NT2/D1 (cell line): Measurements from ENCODE around the gene C15orf39.
"Not testable (repeated sequence)": the region's sequence is repeated elsewhere in the genome, so short reads cannot be mapped to it uniquely, and the experiment has no call there.

Experiments used
- DNase-seq: peaks from one replicate; pipeline ENCODE4 v3.0.0-alpha.2; 2011; ENCODE audit warnings: low read depth, low spot score
- H3K27me3 ChIP-seq: 2 replicates; pipeline ENCODE4 v1.6.0; 2011; ENCODE audit warnings: mild to moderate bottlenecking; ENCODE audit not compliant: insufficient read length, insufficient read depth
- H3K36me3 ChIP-seq: 2 replicates; pipeline ENCODE4 v1.6.1; 2011; ENCODE audit warnings: mild to moderate bottlenecking, low read length, mixed read lengths; ENCODE audit not compliant: insufficient read depth, insufficient read length
- H3K4me1 ChIP-seq: 2 replicates; pipeline ENCODE4 v1.5.1; 2011; ENCODE audit not compliant: insufficient read depth, insufficient read length
- H3K4me3 ChIP-seq: 2 replicates; pipeline ENCODE4 v1.5.1; 2011; ENCODE audit warnings: low read depth; ENCODE audit not compliant: insufficient read length
- H3K9ac ChIP-seq: 2 replicates; pipeline ENCODE4 v1.6.0; 2011; ENCODE audit warnings: low read depth; ENCODE audit not compliant: insufficient read length
- H3K9me3 ChIP-seq: 2 replicates; pipeline ENCODE4 v1.5.1; 2011; ENCODE audit warnings: mild to moderate bottlenecking, low read length; ENCODE audit not compliant: insufficient read depth
- SUZ12 ChIP-seq: IDR thresholded peaks from 2 replicates; pipeline ENCODE4 v1.6.1; 2011; ENCODE audit not compliant: insufficient read length, insufficient read depth; ENCODE audit errors: extremely low read depth
- YY1 ChIP-seq: IDR thresholded peaks from 2 replicates; pipeline ENCODE4 v1.6.1; 2011; ENCODE audit not compliant: insufficient read length, insufficient read depth
- ZNF274 ChIP-seq: IDR thresholded peaks from 2 replicates; pipeline ENCODE4 v1.6.1; 2011; ENCODE audit warnings: mild to moderate bottlenecking, low read depth, low read length

The C15orf39 gene

GRCh38 chr15:75158402-75158801 is 43.3 kb upstream of the C15orf39 start:
- H3K4me3 ChIP-seq, result no peak overlapping the region
- H3K27me3 ChIP-seq, result no peaks in the 10 kb centered on the region
- no peaks in the 10 kb centered on the region for H3K9me3 ChIP-seq
- H3K36me3 ChIP-seq, result no peaks in the 10 kb centered on the region
- DNase-seq, result no peak
- TF ChIP-seq YY1 (no peak), SUZ12 (no peak), ZNF274 (no peak)
- peaks cover 3% of the 10 kb centered on the region for H3K4me1 ChIP-seq
- no peak overlapping the region for H3K9ac ChIP-seq

- no peak for DNase-seq
- Histone ChIP-seq H3K4me1 (peaks cover 3% of the 10 kb centered on the region), H3K27me3 (no peaks in the 10 kb centered on the region), H3K9me3 (0 out of 2 replicates have a peak, but pooled peaks cover under 1% of the 10 kb centered on the region), H3K4me3 (no peak overlapping the region), H3K36me3 (no peaks in the 10 kb centered on the region), H3K9ac (no peak overlapping the region)
- TF ChIP-seq ZNF274, result no peak
- no peak for TF ChIP-seq YY1
- no peak for TF ChIP-seq SUZ12
Observed at GRCh38 chr15:75159244-75159643, 42.4 kb upstream of the C15orf39 start.

GRCh38 chr15:75161106-75161916 is 40.4 kb upstream of the C15orf39 start:
- no peaks in the 10 kb centered on the region for H3K36me3 ChIP-seq
- no peaks in the 10 kb centered on the region for H3K27me3 ChIP-seq
- H3K4me3 ChIP-seq, result no peak overlapping the region
- no peak for DNase-seq
- H3K9me3 ChIP-seq, result peaks cover 13% of the 10 kb centered on the region; the same call in 1 of the 2 replicates
- H3K4me1 ChIP-seq, result peaks cover 3% of the 10 kb centered on the region
- H3K9ac ChIP-seq, result no peak overlapping the region
- TF ChIP-seq ZNF274 (no peak), SUZ12 (no peak), YY1 (no peak)

- no peak for DNase-seq
- Histone ChIP-seq H3K27me3 (no peaks in the 10 kb centered on the region), H3K4me1 (peaks cover 3% of the 10 kb centered on the region), H3K9ac (no peak overlapping the region), H3K9me3 (peaks cover 20% of the 10 kb centered on the region), H3K4me3 (no peak overlapping the region), H3K36me3 (no peaks in the 10 kb centered on the region)
- TF ChIP-seq SUZ12 (no peak), ZNF274 (no peak), YY1 (no peak)
Observed at GRCh38 chr15:75161917-75162414, 39.7 kb upstream of the C15orf39 start.

GRCh38 chr15:75163150-75163564 is 38.5 kb upstream of the C15orf39 start:
- Histone ChIP-seq H3K36me3 (no peaks in the 10 kb centered on the region), H3K9ac (no peak overlapping the region), H3K4me1 (peaks cover 3% of the 10 kb centered on the region), H3K4me3 (no peak overlapping the region), H3K27me3 (no peaks in the 10 kb centered on the region), H3K9me3 (peaks cover 31% of the 10 kb centered on the region)
- DNase-seq, result no peak
- TF ChIP-seq YY1, result no peak
- TF ChIP-seq ZNF274, result no peak
- no peak for TF ChIP-seq SUZ12

- Histone ChIP-seq H3K4me1 (peaks cover 3% of the 10 kb centered on the region), H3K4me3 (no peak overlapping the region), H3K9ac (no peak overlapping the region), H3K27me3 (no peaks in the 10 kb centered on the region), H3K36me3 (no peaks in the 10 kb centered on the region), H3K9me3 (peaks cover 38% of the 10 kb centered on the region)
- no peak for DNase-seq
- TF ChIP-seq ZNF274 (no peak), YY1 (no peak), SUZ12 (no peak)
Observed at GRCh38 chr15:75164625-75165350, 36.9 kb upstream of the C15orf39 start.

- not testable (repeated sequence) for H3K4me3 ChIP-seq, H3K4me1 ChIP-seq, H3K27me3 ChIP-seq, H3K36me3 ChIP-seq, DNase-seq, H3K9ac ChIP-seq
- peaks cover 38% of the 10 kb centered on the region for H3K9me3 ChIP-seq
Observed at GRCh38 chr15:75166489-75167063, 35.1 kb upstream of the C15orf39 start.
